Measurements from ENCODE around the gene SERPINB10.

Gene SERPINB10

GRCh38 chr18:63869374-63869773 is 38.4 kb upstream of the SERPINB10 start:
- H3K4me3 ChIP-seq (replicated peaks in 1 of 2; ENCODE audit: low read depth in 2 of 2, low read length in 2 of 2), result no peak overlapping the region
- TF ChIP-seq CTCF (IDR thresholded peaks at IDR 0.05; ENCODE audit: low read depth, low read length), result no peak
- peak; percentile 70 to 82 for DNase-seq (ENCODE audit: low read depth in 2 of 2)

- DNase-seq (ENCODE audit: low read depth in 2 of 2), result peak in 1 of 2 donors; percentile 49
- TF ChIP-seq CTCF (IDR thresholded peaks at IDR 0.05; ENCODE audit: low read depth, low read length), result no peak
- H3K4me3 ChIP-seq (replicated peaks in 1 of 2; ENCODE audit: low read depth in 2 of 2, low read length in 2 of 2), result no peak overlapping the region
Observed at GRCh38 chr18:63869851-63870250, 37.9 kb upstream of the SERPINB10 start.

- no peak overlapping the region for H3K4me3 ChIP-seq (replicated peaks in 1 of 2; ENCODE audit: low read depth in 2 of 2, low read length in 2 of 2)
- TF ChIP-seq CTCF (IDR thresholded peaks at IDR 0.05; ENCODE audit: low read depth, low read length), result no peak
- no peak for DNase-seq (ENCODE audit: low read depth in 2 of 2)
Observed at GRCh38 chr18:63871836-63872235, 35.9 kb upstream of the SERPINB10 start.

- TF ChIP-seq CTCF (IDR thresholded peaks at IDR 0.05; ENCODE audit: low read depth, low read length), result no peak
- DNase-seq (ENCODE audit: low read depth in 2 of 2), result no peak
- no peak overlapping the region for H3K4me3 ChIP-seq (replicated peaks in 1 of 2; ENCODE audit: low read depth in 2 of 2, low read length in 2 of 2)
Observed at GRCh38 chr18:63872586-63872985, 35.2 kb upstream of the SERPINB10 start.

GRCh38 chr18:63878343-63878742 is 29.4 kb upstream of the SERPINB10 start:
- no peak overlapping the region for H3K4me3 ChIP-seq (replicated peaks in 1 of 2; ENCODE audit: low read depth in 2 of 2, low read length in 2 of 2)
- peak; percentile 39 to 53 for DNase-seq (ENCODE audit: low read depth in 2 of 2)
- TF ChIP-seq CTCF (IDR thresholded peaks at IDR 0.05; ENCODE audit: low read depth, low read length), result no peak

- TF ChIP-seq CTCF (IDR thresholded peaks at IDR 0.05; ENCODE audit: low read depth, low read length), result no peak
- H3K4me3 ChIP-seq (replicated peaks in 1 of 2; ENCODE audit: low read depth in 2 of 2, low read length in 2 of 2), result no peak overlapping the region
- no peak for DNase-seq (ENCODE audit: low read depth in 2 of 2)
Observed at GRCh38 chr18:63878925-63879324, 28.8 kb upstream of the SERPINB10 start.

- no peak for TF ChIP-seq CTCF (IDR thresholded peaks at IDR 0.05; ENCODE audit: low read depth, low read length)
- H3K4me3 ChIP-seq (replicated peaks in 1 of 2; ENCODE audit: low read depth in 2 of 2, low read length in 2 of 2), result no peak overlapping the region
- peak in 1 of 2 donors; percentile 11 for DNase-seq (ENCODE audit: low read depth in 2 of 2)
Observed at GRCh38 chr18:63879709-63880108, 28.0 kb upstream of the SERPINB10 start.

Data from cardiac fibroblast (primary cell).